Measurements from ENCODE around the gene AP1AR.

AP1AR gene, protein sequence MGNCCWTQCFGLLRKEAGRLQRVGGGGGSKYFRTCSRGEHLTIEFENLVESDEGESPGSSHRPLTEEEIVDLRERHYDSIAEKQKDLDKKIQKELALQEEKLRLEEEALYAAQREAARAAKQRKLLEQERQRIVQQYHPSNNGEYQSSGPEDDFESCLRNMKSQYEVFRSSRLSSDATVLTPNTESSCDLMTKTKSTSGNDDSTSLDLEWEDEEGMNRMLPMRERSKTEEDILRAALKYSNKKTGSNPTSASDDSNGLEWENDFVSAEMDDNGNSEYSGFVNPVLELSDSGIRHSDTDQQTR

DNA sequence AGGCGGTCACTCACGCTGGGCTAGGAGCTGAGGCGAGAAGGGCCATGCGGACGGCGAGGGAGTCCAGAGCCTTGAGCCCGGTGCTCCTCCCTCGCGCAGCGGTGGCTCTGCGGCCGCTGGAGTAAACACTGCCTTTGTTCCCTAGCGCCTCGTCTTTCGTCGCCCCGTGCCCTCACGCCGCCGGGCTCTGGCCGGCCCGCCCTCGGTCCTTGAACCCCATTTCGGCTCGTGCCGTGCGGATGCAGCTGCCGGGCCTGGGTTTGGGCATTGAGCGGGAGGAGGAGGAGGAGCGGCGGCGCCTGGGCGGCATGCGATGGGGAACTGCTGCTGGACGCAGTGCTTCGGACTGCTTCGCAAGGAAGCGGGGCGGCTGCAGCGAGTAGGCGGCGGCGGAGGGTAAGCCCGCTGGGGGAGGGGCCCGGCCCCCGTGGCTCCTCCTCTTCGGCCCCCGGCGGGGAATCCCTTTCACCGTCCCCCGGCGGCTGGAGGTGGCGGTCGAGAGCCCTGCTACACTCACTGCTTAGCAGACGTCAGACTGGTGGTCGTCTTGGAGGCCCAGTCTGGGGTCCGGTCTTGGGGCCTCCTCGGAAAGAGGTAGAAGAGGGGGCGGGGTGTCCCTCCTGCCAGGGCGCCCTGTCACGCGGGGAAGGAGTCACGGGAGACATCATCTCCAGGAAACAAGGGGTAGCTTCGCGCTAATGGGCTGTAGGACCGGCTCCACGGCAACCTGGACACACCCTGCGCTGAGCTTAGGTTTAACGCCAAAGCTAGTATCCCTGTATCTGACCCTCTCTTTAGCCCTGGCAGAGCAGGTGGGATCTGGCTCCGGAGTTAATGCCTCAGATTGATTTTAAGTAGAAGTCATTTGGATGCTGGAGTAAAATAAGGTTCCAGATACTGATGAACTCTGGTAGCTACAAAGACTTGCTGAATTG is at the start of gene AP1AR:
TSS of gene AP1AR (plus strand) at position 9 of the 935 bp plus-strand sequence. CDS start at position 314, 305 bp downstream.
- H3K4me1 ChIP-seq: peaks cover 19 to 49% (median 37%) of the 10 kb centered on the region in 10 experiments
- TF ChIP-seq Cebpa-rat (IDR thresholded peaks at IDR 0.05): no peak

DNA sequence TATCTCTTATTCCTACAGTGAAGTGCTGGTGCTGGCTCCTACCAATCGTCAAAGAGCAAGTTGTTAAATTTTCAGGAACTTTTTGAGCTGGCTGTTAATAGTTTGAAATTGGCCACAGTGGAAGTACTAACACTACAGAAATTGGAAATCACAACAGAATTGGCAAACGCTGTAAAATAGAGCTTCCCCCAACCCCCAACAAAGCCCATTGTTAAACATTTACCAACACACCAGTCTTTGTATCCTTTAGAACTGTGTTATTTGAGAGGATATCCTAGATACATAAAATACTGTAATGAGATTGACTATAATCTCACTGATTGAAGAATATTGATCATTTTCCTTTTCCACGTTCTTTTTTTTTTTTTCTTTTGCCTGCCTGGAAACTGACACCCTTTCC is 49.0 kb upstream of the AP1AR start:
- peaks cover 0 to 2% (median 0%) of the 10 kb centered on the region in 10 experiments; a peak in 4 of 20 replicates for H3K4me1 ChIP-seq
- peaks cover 0 to 6% (median 0%) of the 10 kb centered on the region in 11 experiments; a peak in 2 of 22 replicates for H4K20me1 ChIP-seq
- H3K9ac ChIP-seq: no peak overlapping the region
- no peak overlapping the region for H3K4me3 ChIP-seq
- no peak overlapping the region for H3K4me2 ChIP-seq
- no peaks in the 10 kb centered on the region for H3K27me3 ChIP-seq
- no peak for TF ChIP-seq Cebpa-rat (IDR thresholded peaks at IDR 0.05)
- H3K36me3 ChIP-seq: peaks cover 4 to 53% (median 30%) of the 10 kb centered on the region in 11 experiments; a peak in 17 of 22 replicates
- no peak overlapping the region for H3K27ac ChIP-seq
- peaks cover 0 to 9% (median 0%) of the 10 kb centered on the region in 11 experiments; a peak in 1 of 22 replicates for H3K9me3 ChIP-seq (replicated peaks in 1 of 11)

More for the DNA sequence above, at the start of gene AP1AR:
- Histone ChIP-seq H3K27ac (peak within 1 kb of the TSS; percentile 79 to 98 (median 93)), H3K4me3 (peak within 1 kb of the TSS; percentile 75 to 93 (median 80)), H3K9ac (peak within 1 kb of the TSS; percentile 86 to 98 (median 93)), H3K36me3 (peaks cover 0 to 2% (median 0%) of the 10 kb centered on the region in 11 experiments; a peak in 1 of 22 replicates), H3K4me2 (peak within 1 kb of the TSS; percentile 85 to 95 (median 91)), H3K27me3 (no peaks in the 10 kb centered on the region), H3K9me3 (replicated peaks in 1 of 11) (no peaks in the 10 kb centered on the region), H4K20me1 (peaks cover 0 to 48% (median 26%) of the 10 kb centered on the region in 11 experiments; a peak in 16 of 22 replicates)

DNA sequence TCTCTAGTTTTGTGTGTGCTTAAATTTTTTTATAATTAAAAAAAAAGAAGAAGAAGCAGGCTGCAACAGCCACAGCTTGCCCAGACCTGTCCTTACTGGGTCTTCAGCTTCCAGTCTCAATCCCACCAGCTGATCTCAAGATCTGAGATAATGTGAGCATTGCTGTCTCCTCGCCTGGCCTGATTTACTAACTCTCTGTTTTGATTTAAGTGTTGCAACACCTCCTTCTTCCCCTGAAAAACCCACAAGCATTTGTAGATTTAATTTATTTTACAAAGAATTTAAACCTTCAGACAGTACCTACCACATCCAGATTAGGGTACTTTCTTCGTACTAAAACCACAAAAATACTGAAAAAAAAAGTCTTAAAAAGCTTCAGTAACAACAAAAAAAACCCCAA is 48.3 kb upstream of the AP1AR start:
- Histone ChIP-seq H4K20me1 (peaks cover 0 to 6% (median 0%) of the 10 kb centered on the region in 11 experiments; a peak in 2 of 22 replicates), H3K4me3 (no peak overlapping the region), H3K4me2 (no peak overlapping the region), H3K9me3 (replicated peaks in 1 of 11) (peaks cover 0 to 8% (median 0%) of the 10 kb centered on the region in 11 experiments; a peak in 1 of 22 replicates), H3K27me3 (no peaks in the 10 kb centered on the region), H3K4me1 (peaks cover 0 to 2% (median 0%) of the 10 kb centered on the region in 10 experiments; a peak in 2 of 20 replicates), H3K9ac (no peak overlapping the region), H3K36me3 (peaks cover 4 to 53% (median 30%) of the 10 kb centered on the region in 11 experiments; a peak in 17 of 22 replicates), H3K27ac (no peak overlapping the region)
- no peak for TF ChIP-seq Cebpa-rat (IDR thresholded peaks at IDR 0.05)

DNA sequence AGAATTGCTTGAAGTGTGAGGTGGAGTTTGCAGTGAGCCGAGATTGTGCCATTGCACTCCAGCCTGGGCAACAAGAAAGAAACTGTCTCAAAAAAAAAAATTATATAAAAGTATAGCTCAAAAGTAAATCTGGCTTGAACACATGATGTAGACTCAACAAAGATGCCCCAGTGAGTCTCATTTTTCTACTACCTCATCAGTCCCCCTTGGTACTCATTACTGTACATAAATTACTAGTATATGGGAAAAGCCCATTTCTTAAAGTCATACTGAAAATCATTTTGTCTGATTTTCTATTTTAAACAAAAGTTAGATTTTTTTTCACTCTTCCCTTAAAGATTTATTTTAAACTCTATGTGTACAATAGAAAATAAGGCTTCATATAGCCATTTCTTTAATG is 47.1 kb upstream of the AP1AR start:
- H3K9ac ChIP-seq: no peak overlapping the region
- peaks cover 6 to 59% (median 30%) of the 10 kb centered on the region in 11 experiments; a peak in 18 of 22 replicates for H3K36me3 ChIP-seq
- peaks cover 0 to 6% (median 0%) of the 10 kb centered on the region in 11 experiments; a peak in 2 of 22 replicates for H4K20me1 ChIP-seq
- H3K9me3 ChIP-seq (replicated peaks in 1 of 11): no peaks in the 10 kb centered on the region
- H3K27ac ChIP-seq: no peak overlapping the region
- no peaks in the 10 kb centered on the region for H3K27me3 ChIP-seq
- TF ChIP-seq Cebpa-rat (IDR thresholded peaks at IDR 0.05): no peak
- no peak overlapping the region for H3K4me2 ChIP-seq
- H3K4me1 ChIP-seq: peaks cover 0 to 2% (median 0%) of the 10 kb centered on the region in 10 experiments; a peak in 2 of 20 replicates
- H3K4me3 ChIP-seq: no peak overlapping the region

DNA sequence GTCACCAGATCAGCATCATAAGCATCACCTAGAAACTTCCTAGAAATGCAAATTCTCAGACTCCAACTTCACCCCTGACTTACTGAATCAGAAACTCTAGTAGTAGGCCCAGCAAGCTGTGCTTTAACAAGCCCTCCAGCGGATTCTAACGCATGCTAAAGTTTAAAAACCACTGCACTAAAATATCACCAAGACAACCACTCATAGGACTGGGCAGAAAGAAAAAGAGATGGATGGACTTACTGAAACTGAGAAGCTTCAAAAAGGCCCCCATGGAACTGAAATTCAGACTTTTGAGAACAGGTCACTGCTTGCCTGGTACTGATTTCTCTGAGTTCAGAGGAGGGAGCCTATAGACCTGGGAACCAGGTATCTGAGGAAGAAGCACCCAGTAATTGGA is 46.3 kb upstream of the AP1AR start:
- Histone ChIP-seq H3K4me3 (no peak overlapping the region), H3K36me3 (peaks cover 7 to 67% (median 39%) of the 10 kb centered on the region in 11 experiments; a peak in 18 of 22 replicates), H4K20me1 (peaks cover 0 to 6% (median 0%) of the 10 kb centered on the region in 11 experiments; a peak in 2 of 22 replicates), H3K4me1 (peaks cover 0 to 2% (median 0%) of the 10 kb centered on the region in 10 experiments; a peak in 2 of 20 replicates), H3K27ac (no peak overlapping the region), H3K9me3 (replicated peaks in 1 of 11) (no peaks in the 10 kb centered on the region), H3K27me3 (no peaks in the 10 kb centered on the region), H3K4me2 (no peak overlapping the region), H3K9ac (no peak overlapping the region)
- TF ChIP-seq Cebpa-rat (IDR thresholded peaks at IDR 0.05): no peak

DNA sequence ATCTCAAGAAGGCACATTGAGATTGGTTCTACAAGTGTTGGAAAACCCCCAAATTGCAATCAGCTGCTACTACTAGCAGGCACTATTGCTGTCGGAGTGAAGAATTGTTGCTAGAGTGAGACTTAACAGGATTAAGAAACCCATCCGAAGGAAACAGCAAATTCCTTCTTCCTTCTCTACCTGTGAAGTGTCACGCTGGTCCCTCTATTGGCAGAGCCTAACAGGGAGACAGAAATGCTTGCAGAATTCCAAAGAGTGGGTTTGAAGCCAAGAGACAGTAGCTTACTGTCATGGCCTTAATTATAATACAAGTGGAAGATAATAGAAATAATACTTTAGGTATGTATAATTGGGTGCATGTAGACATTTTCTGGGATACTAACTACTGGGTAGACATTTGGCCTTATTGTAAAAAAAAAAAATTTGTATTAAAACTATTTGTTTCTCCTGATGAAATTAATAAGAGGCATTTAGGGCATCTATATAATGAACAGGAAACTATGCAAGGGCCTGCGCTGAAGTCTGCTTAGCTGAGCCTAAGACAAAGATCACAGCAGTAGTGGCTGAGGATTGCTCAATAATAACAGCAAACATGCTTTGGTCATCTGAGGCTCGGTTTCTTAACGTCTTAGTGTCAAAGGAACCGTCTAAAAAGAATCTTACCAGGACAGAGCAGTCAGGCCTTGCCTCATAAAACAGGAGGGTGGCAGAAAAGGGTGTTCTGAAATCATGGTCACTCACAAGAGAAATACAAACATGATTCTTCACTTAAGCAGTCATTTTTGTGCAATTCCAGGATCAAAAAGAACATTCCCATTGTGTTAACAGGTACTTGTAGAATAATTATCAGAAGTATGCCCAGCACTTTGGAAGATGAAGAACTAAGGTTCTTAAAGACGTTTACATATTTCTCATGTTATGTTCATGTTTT is 45.6 kb upstream of the AP1AR start:
- TF ChIP-seq Cebpa-rat (IDR thresholded peaks at IDR 0.05): peak in 1 of 11 experiments; percentile 58; a peak in 2 of 22 replicates
- no peak overlapping the region for H3K27ac ChIP-seq
- no peak overlapping the region for H3K4me3 ChIP-seq
- peaks cover 0 to 6% (median 0%) of the 10 kb centered on the region in 11 experiments; a peak in 2 of 22 replicates for H4K20me1 ChIP-seq
- no peak overlapping the region for H3K9ac ChIP-seq
- 0 out of 22 replicates have a peak, but pooled peaks cover 0 to 4% (median 0%) of the 10 kb centered on the region in 11 experiments for H3K9me3 ChIP-seq (replicated peaks in 1 of 11)
- no peaks in the 10 kb centered on the region for H3K27me3 ChIP-seq
- H3K4me2 ChIP-seq: no peak overlapping the region
- peaks cover 0 to 2% (median 0%) of the 10 kb centered on the region in 10 experiments; a peak in 2 of 20 replicates for H3K4me1 ChIP-seq
- H3K36me3 ChIP-seq: peaks cover 11 to 67% (median 40%) of the 10 kb centered on the region in 11 experiments; a peak in 21 of 22 replicates

DNA sequence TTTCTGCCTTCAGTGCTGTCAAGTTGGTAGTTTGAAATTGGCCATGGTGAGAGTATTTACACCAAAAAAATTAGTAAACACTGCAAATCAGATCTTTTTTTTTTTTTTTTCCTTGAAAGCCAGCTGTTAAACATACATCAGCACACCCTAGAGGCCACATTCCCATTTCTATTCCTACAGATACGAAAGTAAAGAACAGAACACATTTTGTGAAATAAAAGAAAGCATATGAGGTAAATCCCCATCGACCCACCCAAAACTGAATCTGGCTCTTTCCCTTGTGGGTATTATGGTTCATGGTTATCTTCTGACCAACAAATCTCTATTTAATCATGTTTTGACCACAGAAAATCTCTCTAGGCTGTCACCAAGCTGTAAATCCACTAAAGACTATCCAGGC is 41.8 kb upstream of the AP1AR start:
- no peaks in the 10 kb centered on the region for H3K4me1 ChIP-seq
- H3K9ac ChIP-seq: no peak overlapping the region; a peak in 1 of 22 replicates
- H3K4me2 ChIP-seq: no peak overlapping the region
- TF ChIP-seq Cebpa-rat (IDR thresholded peaks at IDR 0.05): no peak
- H3K27me3 ChIP-seq: no peaks in the 10 kb centered on the region
- H4K20me1 ChIP-seq: no peaks in the 10 kb centered on the region
- H3K4me3 ChIP-seq: no peak overlapping the region
- H3K27ac ChIP-seq: no peak overlapping the region
- peaks cover 0 to 9% (median 0%) of the 10 kb centered on the region in 11 experiments; a peak in 4 of 22 replicates for H3K9me3 ChIP-seq (replicated peaks in 1 of 11)
- H3K36me3 ChIP-seq: peaks cover 19 to 58% (median 42%) of the 10 kb centered on the region in 11 experiments; a peak in 21 of 22 replicates

DNA sequence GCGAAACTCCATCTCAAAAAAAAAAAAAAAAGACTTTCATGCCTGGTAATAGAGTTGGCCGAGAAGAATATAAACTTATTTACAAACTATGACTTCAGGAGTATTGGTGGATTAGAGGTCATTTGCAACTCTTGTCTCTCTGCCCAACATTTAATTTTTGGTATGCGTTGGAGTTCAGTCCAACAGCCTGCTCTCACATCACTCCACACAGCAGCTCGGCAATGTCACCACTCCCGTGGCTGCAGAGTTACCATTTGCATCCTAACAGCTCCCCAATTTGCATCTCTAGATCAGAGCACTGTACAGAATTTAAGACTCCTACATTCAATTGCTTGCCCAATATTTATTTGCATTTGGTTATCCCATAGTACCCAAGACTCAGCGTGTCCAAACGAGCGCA is 40.9 kb upstream of the AP1AR start:
- no peak for TF ChIP-seq Cebpa-rat (IDR thresholded peaks at IDR 0.05)
- Histone ChIP-seq H3K4me2 (no peak overlapping the region), H3K4me3 (no peak overlapping the region), H4K20me1 (no peaks in the 10 kb centered on the region), H3K9ac (no peak overlapping the region), H3K27me3 (no peaks in the 10 kb centered on the region), H3K9me3 (replicated peaks in 1 of 11) (peaks cover 0 to 9% (median 0%) of the 10 kb centered on the region in 11 experiments; a peak in 4 of 22 replicates), H3K27ac (no peak overlapping the region), H3K36me3 (peaks cover 14 to 58% (median 37%) of the 10 kb centered on the region in 11 experiments; a peak in 21 of 22 replicates), H3K4me1 (no peaks in the 10 kb centered on the region)

Data from BLaER1 treated with 17β-estradiol and CSF1 and Interleukin-3, amounts not matched to agents 10 nM and 100 nM (cell line).